Hematopoietic multipotent progenitor cell treated with erythropoietin and hydrocortisone succinate and interleukin-3 and kit ligand, for 17 days (in vitro differentiated cells): ENCODE data around the gene HDAC10.

ENCODE experiments used
- DNase-seq: peaks from one replicate; pipeline ENCODE4 v3.0.0-alpha.2; 2015; ENCODE audit warnings: low spot score

HDAC10 gene

DNA sequence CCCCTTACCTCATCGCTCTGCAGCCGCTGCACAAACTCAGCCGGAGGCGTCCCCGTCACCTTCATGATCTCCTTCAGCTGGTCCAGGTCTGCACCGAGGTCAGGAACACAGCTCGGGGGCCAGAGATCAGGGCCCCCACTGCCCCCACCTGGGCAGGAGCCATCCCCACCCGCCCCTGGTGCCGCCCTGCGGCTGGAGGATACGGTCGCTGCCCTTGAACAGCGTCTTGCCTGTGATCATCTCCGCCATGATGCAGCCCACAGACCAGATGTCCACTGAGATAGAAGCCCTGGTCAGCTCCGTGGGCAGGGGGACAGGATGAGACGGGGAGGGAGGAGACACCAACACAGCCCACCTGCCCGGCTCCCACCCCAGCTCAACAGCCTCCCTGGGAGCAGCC, 4.5 kb upstream of the HDAC10 start:
- DNase-seq, result no peak

DNA sequence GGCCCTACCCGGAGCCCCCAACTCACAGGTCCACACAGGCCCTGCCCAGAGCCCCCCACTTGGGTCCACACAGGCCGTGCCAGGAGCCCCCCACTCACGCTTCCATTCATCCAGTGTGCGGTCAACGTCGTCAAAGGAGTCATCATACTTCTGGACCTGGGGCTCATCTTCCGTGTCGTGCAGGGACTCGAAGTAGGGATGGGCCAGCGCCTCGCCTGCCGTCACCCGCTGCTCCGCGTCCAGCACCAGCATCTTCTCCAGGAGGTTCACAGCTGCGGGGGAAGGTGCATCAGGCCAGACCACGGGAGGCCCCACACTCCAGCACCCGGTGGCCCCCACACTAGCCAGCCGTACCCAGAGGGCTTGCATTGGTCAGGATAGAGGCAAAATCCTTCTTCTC, 4.0 kb upstream of the HDAC10 start:
- DNase-seq, result no peak

DNA sequence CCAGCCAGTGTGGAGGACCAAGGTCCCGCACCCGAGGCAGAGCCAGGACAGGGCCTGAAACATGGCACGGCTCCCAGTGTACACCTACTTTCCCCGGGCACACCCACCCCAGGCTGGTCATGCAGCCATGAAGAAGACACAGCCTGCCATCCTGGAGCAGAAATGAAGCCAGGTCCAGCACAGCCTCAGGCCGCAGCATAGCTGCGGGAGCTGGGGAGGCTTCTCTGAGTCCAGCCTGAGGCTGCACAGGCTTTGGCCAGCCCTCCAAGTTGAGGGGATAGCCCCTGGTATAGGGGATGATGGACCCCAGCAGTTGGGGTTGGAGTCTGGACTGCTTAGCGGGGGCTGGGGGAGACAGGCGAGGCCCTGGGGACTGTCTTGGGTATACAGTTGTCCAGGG, 2.9 kb upstream of the HDAC10 start:
- DNase-seq, result no peak

DNA sequence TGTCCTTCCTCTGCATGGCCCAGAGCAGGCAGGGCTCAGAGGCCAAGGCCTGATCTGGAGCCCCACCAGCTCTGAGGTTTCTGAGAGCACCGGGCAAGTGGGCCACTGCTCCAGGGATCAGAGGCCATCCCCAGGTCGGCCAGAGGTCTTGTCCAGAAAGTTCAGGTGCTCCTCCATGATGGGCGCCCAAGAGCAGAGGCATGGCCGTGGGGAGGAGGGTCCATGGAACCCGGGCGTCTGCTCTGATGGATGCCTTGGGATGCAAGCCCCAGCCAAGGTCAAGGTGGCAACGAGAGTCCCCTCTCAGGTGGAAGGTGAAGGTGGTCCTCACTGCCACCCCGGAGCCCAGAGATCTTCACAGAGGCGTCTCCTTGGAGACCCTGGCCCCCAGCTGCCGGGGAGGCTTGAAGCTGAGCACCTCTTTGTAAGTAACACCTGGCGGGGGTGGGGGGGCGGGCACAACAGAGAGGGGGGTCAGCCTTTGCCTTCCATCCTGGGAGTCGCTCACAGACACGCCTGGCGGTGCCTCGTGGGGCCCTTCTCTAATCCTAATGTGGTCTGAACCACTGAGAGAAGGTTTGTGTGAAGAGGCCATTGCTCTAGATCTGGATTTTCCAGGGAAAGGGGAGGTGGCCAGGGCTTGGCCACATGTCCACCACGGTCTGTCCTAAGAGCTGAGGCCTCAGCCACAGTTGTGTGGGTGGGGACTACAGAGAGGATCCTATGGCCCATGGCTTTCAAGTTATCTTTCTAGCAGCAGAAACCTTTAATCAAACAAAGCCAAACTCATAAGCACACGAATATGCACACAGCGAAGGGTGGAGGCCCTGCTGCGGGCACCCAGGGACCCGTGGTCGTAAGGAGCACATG, 2.2 kb upstream of the HDAC10 start:
- DNase-seq, result no peak

DNA sequence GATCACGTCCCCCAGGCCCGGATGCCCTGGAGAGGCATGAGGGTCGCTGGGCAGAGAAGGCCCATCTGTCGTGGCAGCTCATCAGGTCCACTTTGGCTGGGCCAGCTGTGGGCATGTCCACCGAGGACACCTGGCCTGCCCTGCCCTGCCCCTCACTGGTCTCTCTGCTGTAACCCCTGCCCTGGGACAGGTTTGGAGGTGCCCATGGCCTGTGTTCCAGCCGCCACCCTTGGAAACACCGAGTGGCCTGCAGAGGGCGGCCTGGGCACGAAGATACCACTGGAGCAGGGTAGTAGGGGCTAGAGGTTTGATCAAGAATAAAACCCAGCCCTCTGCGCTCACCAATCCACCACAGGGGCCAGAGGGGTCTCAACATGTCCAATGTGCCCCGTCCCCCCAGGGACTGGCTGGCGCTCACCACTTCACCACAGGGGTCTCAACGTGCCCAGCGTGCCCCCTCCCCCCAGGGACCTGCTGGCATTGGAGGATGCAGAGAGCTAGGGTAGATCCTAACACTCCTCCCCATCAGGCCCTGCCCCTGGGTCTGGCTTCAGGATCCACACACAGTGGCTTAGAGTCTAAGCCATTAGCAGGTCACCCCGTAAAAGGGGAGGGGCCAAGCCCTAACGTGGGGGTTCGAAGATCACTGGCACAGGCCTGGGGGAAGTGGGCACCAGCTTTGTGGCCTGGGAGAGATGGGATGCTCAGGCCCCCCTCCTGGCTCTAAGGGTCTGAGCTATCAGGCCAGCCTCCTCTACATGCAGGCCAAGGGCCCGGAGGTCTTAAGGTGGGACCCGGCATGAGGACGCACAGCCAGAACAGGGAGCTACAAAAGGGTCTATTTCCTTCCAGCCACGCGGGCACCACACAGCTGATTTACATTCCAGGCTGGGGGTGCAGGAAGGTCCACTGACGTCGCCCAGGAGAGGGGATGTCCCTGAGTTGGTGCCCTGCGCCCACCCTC, 1.3 kb upstream of the HDAC10 start:
- DNase-seq, result no peak

DNA sequence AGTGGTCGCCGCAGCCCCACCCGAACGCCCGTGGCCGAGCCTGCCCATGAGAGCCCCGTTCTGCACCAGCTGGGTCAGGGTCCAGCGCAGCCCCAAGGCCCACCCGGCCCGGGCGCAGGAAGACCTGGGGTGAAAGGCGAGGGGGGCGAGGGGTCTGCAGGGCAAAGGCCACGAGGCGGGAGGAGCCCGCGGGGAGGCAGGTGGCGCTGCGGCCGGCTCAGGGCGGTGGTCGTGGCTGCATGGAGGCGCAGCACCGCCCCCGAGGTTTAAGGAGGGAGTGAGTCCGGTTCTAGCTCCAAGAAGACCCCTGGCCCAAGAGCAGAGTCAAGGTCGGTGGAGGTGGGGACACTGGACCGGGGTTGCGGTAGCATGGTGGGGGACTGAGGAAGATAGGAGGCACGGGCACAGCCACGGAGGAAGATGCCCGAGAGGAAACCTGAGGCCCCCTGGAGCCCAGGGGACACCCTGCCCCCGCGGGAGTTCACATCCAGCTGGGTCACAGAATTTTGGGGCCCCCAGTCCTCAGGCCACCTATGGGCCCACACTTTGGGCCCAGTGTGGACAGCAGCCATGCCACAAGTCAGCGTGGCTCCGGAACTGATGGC, 514 bp upstream of the HDAC10 start:
- no peak for DNase-seq

DNA sequence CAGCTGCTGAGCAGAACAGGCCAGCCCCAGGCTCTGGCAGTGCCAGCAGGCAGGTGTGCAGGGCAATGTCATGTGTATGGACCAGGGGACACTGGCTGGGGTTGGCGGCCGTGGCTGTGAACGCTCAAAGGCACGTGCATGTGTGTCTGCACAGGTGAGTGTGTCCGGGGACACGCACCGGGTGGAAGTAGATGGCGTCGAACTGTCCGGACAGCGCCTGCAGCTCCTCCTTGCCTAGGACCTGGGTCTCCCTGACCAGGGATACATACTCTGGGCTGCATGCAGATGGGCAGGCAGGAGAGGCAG, 863 bp downstream of the HDAC10 start:
- no peak for DNase-seq

DNA sequence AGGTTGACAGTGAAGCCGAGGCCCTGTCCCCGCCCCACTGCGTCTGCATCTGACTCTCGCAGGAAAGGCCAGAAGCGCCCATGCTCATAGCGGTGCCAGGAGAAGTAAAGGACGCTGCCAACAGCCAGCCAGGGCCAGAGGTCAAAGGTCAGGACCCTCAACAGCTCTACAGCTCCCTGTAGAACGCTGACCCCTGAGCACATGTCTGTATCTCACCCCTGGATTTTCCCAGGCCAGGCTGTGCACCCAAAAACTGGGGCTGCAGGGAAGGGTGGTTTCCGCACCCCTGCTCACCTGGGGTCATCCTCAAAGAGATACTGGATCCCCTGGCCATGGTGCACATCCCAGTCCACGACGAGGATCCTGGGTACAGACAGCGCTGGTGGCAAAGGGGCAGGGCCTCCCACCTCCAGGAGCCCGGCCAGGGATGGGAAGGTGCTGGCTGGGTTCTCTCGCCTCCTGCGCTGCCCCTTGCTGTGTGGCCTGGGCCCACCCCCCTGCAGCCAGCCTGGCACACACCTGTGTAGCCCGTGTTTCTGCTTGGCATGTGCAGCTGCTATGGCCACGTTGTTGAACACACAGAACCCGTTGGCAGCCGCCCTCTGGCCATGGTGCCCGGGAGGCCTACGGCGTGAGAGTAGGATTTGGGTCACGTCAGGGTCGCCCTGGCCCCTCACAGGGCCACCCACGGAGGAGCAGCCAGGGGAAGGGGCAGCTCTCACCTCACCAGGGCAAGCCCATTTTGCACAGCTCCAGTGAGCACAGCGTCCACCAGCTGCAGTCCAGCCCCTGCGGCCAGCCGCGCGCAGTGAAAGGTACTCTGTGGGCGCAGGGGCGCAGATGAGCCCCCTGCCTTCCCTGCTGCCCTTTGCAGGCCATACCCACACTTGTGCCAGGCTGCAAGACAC, 1.5 kb downstream of the HDAC10 start:
- DNase-seq, result no peak

DNA sequence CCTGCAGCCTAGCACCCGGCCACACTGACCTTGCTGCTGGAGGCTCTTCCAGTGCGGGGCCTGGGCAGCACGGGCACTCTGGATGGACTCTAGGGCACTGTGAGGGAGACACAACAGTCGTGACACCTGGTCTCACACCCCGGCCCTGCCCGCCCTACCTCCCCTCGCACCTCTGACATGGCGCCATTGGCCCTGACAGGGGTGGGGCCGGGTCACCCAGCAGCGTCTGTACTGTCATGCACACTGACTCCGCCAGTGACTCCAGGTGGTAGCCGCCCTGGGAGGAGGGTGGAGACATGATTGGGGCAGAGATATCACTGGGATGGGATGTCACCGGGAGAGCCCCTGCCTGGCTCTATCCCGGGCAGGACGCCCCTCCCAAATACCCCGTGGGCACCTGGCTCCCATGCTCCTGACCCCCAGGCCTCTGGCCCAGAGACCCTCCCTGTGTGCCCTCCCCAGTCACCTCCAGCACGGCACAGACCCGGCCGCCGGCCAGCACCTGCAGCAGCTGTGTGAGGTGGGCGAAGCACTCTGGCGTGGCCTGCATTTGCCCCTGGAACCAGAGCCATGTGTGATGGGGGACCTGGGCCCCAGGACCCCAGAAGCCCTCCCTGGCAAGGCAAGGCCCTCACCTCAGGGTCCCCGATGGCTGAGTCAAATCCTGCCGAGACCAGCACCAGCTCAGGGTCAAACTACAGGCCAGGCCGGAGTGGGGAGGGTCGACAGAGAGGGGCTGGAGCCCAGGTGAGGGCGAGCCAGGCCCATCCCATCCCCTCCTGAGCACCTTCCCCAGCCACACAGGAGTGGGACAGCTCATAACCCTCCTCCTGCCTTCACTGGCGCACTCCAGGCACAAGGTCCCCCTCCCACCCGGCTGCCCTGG, 2.6 kb downstream of the HDAC10 start:
- DNase-seq, result no peak

DNA sequence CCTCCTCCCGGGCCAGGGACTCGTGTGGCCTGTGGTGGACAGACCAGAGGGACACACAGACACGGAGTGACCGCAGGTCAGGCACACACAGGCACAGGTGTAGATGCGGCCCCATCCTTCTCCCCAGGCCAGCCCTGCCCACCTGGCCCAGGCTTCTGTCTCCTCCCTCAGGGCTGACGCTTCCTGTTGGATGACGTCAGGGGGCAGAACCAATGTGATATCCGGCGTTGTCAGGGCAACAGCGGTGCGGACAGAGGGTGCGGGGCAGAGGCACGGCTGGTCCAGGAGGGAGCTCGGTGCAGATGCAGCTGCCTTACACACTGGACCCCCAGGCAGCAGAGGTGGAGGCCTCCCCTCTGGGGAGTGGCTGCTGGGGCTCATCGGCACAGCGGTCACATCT, 3.3 kb downstream of the HDAC10 start:
- peak; percentile 22 for DNase-seq

DNA sequence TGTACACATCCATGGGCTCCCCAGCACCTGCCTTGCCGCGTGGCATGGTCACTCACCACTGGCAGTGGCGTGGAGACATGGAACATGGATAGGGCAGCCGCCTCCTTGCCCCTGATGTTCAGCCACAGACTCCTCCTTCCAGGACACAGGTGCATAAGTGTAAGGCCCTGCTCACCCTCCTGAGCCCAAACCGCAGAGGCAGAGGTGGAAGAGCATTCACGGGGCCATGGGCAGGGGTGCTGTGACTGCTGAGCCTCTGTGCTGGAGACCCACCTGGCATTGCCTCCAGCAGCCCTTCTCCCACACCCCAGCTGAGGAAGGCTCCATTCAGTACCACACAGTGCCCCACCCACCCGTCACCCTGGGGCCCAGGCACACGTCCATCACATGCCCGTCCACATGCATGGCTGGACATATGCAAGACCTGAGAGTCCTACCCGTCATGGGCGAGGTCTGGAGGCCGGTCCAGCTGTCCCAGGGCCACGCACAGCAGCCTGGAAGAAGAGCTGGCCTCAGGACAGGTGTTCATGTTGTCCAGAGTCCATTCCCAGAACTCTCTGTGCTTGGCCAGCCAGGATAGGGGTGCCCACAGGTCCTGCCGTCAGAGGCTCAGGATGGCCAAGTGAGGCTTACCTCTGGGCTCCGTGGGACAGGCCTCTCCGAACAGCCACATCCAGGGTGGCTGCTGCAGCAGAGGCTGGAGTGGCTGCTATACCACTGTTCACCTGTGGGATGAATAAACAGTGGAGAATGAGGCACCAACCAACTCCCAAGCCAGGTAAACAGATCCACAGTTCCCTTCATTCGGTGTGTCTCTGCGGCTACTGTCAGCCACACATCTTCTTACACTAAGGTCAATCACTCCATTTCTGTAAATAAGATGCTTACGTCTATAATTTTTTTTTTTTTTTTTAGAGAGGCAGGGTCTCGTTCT, 4.6 kb downstream of the HDAC10 start:
- no peak for DNase-seq

DNA sequence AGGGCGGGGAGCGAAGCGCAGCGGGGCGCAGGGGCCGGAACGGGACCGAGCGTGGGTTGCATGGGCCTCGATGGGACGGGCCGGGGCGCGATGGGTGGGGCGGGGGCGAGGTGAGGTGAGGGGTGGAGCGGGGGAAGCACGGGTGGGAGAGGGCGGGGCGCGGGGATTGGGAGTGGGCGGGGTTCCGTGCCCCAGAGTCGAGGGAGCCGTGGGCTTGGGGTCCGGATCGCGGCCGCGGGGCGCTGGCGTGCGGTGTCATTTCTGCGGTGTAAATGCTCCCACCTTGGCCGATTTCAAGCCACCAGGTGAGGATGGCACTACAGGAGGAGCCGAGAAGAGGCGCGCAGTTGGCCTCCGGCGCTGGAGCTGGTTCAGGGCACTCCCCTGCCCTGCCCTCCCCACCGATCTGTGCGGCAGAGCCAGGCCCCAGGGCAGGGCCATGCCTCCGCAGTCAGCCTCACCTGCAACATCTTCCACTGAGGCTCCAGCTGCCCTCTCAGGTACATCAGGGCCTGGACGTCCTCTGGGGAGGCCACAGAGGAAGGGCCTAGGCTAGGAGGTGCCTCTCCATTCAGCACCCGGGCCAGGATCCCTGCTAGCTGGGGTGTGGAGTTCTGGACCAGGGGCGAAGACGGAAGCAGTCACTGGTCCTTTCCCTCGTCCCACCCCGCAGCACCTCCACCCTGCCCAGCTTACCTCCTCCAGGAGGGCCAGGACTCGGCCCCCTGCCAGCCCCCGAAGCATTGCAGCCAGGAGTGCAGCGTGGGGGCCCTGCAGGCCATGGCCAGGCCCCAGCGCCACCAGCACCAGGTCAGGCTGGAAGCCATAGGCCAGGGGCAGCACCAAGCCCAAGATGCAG, 5.6 kb downstream of the HDAC10 start:
- DNase-seq, result no peak

DNA sequence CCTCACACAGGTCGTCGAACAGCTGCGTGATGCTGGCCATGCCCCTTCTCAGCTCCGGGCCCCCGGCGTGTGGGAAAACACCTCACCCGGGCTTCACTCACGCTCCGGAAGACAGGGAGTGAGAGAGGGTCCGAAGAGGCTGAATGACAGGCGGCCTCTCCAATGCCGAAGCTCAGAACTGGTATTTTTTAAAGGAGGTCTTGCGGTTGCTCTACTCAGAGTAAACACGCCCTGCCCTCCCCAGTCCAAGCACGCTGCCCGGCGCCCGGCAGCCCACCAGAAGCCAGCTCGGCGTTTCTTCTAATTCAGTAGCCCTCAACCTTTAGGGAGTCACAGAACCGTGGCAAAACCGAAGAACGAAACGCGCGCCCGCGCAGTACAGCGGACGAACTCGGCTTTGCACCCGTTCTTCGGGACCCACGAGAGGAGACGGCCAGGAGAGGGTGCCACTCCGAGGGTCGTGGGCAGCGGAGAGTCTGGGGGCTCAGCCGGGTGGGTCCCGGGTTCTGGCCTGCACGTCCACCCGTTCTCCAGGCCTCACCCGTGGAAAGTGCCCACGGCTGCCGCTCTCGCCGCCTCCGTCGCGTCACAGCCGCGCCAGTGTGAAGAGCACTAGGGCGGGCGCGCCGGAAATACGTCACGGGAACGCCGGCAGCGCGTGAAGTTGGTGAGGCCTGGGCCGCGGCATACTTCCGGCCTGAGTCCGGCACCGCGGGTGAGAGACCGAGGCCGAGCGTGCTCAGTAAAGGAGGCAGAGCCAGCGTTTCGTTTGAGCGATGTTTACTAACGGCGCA, 6.4 kb downstream of the HDAC10 start, which contains the start of gene TUBGCP6:
Gene TUBGCP6 (minus strand): TSS at position 604 of the 794 bp plus-strand sequence. CDS start 564 bp downstream, at position 40.
- peak; percentile 95 for DNase-seq

DNA sequence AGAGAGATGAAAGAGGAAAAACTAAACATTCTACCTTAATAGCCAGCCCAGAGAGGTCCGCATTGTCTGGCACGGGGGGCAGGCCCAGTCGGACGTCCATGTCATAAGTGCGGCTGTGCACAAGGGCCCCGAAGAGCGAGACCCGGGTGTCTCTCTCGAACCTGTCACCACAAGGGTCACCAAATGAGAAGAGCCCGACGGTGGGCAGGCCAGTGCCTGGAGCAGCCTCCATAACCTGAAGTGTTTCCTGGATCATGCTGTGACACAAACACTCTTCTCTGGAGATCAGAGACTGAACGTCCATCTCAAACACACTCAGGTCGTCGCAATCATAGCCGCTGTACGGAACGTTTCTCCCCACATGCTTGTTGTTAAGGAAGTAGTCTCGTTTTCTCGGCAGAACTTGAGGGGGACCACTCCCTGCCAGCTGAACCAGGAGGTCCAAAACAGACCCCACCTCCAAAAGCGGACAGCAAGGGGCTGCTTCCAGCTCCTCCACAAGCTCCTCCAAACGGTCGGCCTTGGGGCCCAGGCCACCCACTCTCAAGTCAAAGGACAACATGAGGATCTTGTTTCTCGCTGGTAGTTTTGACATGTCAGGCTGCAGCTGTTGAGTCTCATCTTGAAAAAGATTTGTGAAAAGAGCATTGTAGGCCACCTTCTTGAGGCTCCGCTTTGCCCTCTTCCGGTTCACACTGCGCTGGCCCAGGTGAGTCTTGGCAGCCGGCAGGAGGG, 7.2 kb downstream of the HDAC10 start:
- DNase-seq, result peak; percentile 49

DNA sequence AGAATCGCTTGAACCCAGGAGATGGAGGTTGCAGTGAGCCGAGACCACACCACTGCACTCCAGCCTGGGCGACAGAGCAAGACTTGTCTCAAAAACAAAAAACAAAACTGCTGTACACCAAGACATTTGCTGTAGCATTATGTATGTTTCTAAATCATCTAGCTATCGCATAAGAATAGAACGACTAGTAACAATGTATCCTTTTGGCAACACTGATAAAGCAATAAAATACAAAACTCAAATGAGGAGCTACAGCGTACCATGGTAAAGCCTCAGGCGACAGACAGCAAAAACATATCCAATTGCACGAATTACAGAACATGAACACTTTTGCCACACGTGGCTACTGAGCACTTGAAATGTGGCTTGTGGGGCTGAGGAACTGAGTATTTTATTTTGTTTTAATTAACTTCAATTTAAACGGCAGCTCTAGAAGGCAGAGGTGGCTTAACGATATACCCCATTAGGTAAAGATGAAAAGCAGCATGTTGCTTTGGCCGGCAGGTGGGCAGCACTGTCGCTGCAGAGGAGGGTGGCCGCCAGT, 8.6 kb downstream of the HDAC10 start:
- DNase-seq, result no peak

DNA sequence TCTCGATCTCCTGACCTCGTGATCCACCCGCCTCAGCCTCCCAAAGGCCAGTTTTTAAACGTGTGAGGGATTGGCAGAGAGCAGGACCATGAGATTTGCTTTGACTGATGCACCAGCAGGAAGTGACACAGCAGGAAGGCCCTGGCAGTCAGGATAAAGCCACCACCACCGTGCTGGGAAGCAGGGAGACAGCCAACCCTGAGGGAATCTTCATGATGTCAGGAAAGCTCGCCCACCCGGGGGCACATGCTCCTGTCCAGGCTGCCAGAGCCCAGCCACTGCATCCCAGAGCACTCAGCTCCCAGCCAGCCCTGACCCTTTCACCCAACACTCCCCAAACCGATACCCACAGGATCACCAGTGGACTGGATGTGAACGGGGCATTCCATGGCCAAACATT, 12.3 kb downstream of the HDAC10 start:
- no peak for DNase-seq
